Skeletal muscle satellite cell (primary cell): ENCODE results near the gene LIPI.

Experiments
- H3K27me3 ChIP-seq: 2 replicates; pipeline ENCODE4 v1.7.0; 2013; ENCODE audit warnings: low read length; ENCODE audit not compliant: control insufficient read depth, insufficient read depth
- H3K36me3 ChIP-seq: 2 replicates; pipeline ENCODE4 v1.7.0; 2013; ENCODE audit warnings: mild to moderate bottlenecking, control low read depth, low read length; ENCODE audit not compliant: insufficient read depth
- H3K4me1 ChIP-seq: 2 replicates; pipeline ENCODE4 v1.7.0; 2013; ENCODE audit warnings: low read length; ENCODE audit not compliant: control insufficient read depth, insufficient read depth
- H3K4me2 ChIP-seq: 2 replicates; pipeline ENCODE4 v1.7.0; 2013; ENCODE audit warnings: mild to moderate bottlenecking, low read length
- H3K4me3 ChIP-seq: 2 replicates; pipeline ENCODE4 v1.7.0; 2013; ENCODE audit warnings: low read length
- H3K9ac ChIP-seq: 2 replicates; pipeline ENCODE4 v1.7.0; 2013; ENCODE audit warnings: mild to moderate bottlenecking, low read depth, low read length, moderate library complexity
- H3K9me3 ChIP-seq: replicated peaks from 2 replicates; pipeline ENCODE4 v1.7.0; 2013; ENCODE audit warnings: mild to moderate bottlenecking, control low read depth, low read length

Gene LIPI

GRCh38 chr21:14086553-14086952 is 124.2 kb downstream of the LIPI start:
- Histone ChIP-seq H3K9me3 (no peaks in the 10 kb centered on the region), H3K9ac (no peak overlapping the region), H3K4me2 (no peak overlapping the region), H3K36me3 (no peaks in the 10 kb centered on the region), H3K4me1 (no peaks in the 10 kb centered on the region), H3K27me3 (no peaks in the 10 kb centered on the region), H3K4me3 (no peak overlapping the region)

- no peak overlapping the region for H3K9ac ChIP-seq
- no peak overlapping the region for H3K4me3 ChIP-seq
- no peak overlapping the region for H3K4me2 ChIP-seq
- no peaks in the 10 kb centered on the region for H3K27me3 ChIP-seq
- H3K36me3 ChIP-seq = no peaks in the 10 kb centered on the region
- no peaks in the 10 kb centered on the region for H3K4me1 ChIP-seq
- H3K9me3 ChIP-seq = no peaks in the 10 kb centered on the region
Observed at GRCh38 chr21:14084701-14085100, 126.1 kb downstream of the LIPI start.

GRCh38 chr21:14084068-14084501 is 126.7 kb downstream of the LIPI start:
- H3K4me3 ChIP-seq = no peak overlapping the region
- H3K4me1 ChIP-seq = no peaks in the 10 kb centered on the region
- no peaks in the 10 kb centered on the region for H3K27me3 ChIP-seq
- H3K36me3 ChIP-seq = no peaks in the 10 kb centered on the region
- H3K9ac ChIP-seq = no peak overlapping the region
- H3K4me2 ChIP-seq = no peak overlapping the region
- H3K9me3 ChIP-seq = no peaks in the 10 kb centered on the region

- H3K4me2 ChIP-seq = no peak overlapping the region
- no peak overlapping the region for H3K9ac ChIP-seq
- no peaks in the 10 kb centered on the region for H3K4me1 ChIP-seq
- no peaks in the 10 kb centered on the region for H3K36me3 ChIP-seq
- H3K9me3 ChIP-seq = no peaks in the 10 kb centered on the region
- H3K27me3 ChIP-seq = no peaks in the 10 kb centered on the region
- H3K4me3 ChIP-seq = no peak overlapping the region
Observed at GRCh38 chr21:14080764-14081096, 130.0 kb downstream of the LIPI start.

- H3K9me3 ChIP-seq = no peaks in the 10 kb centered on the region
- no peaks in the 10 kb centered on the region for H3K36me3 ChIP-seq
- H3K4me1 ChIP-seq = no peaks in the 10 kb centered on the region
- H3K9ac ChIP-seq = no peak overlapping the region
- no peaks in the 10 kb centered on the region for H3K27me3 ChIP-seq
- no peak overlapping the region for H3K4me3 ChIP-seq
- H3K4me2 ChIP-seq = no peak overlapping the region
Observed at GRCh38 chr21:14080040-14080763, 130.6 kb downstream of the LIPI start.

- Histone ChIP-seq H3K4me1 (no peaks in the 10 kb centered on the region), H3K36me3 (no peaks in the 10 kb centered on the region), H3K27me3 (no peaks in the 10 kb centered on the region), H3K4me3 (no peak overlapping the region), H3K4me2 (no peak overlapping the region), H3K9ac (no peak overlapping the region), H3K9me3 (no peaks in the 10 kb centered on the region)
Observed at GRCh38 chr21:14078746-14079375, 131.9 kb downstream of the LIPI start.

- no peak overlapping the region for H3K4me3 ChIP-seq
- no peak overlapping the region for H3K9ac ChIP-seq
- no peak overlapping the region for H3K4me2 ChIP-seq
- no peaks in the 10 kb centered on the region for H3K36me3 ChIP-seq
- H3K27me3 ChIP-seq = no peaks in the 10 kb centered on the region
- no peaks in the 10 kb centered on the region for H3K9me3 ChIP-seq
- H3K4me1 ChIP-seq = no peaks in the 10 kb centered on the region
Observed at GRCh38 chr21:14076143-14076806, 134.5 kb downstream of the LIPI start.

- H3K4me1 ChIP-seq = no peaks in the 10 kb centered on the region
- H3K4me3 ChIP-seq = no peak overlapping the region
- no peaks in the 10 kb centered on the region for H3K27me3 ChIP-seq
- no peak overlapping the region for H3K9ac ChIP-seq
- H3K4me2 ChIP-seq = no peak overlapping the region
- H3K9me3 ChIP-seq = no peaks in the 10 kb centered on the region
- no peaks in the 10 kb centered on the region for H3K36me3 ChIP-seq
Observed at GRCh38 chr21:14075346-14076142, 135.2 kb downstream of the LIPI start.

- no peaks in the 10 kb centered on the region for H3K4me1 ChIP-seq
- H3K9me3 ChIP-seq = no peaks in the 10 kb centered on the region
- no peaks in the 10 kb centered on the region for H3K36me3 ChIP-seq
- H3K27me3 ChIP-seq = no peaks in the 10 kb centered on the region
- no peak overlapping the region for H3K4me3 ChIP-seq
- H3K4me2 ChIP-seq = no peak overlapping the region
- H3K9ac ChIP-seq = no peak overlapping the region
Observed at GRCh38 chr21:14074177-14074576, 136.6 kb downstream of the LIPI start.

- H3K9me3 ChIP-seq = no peaks in the 10 kb centered on the region
- no peaks in the 10 kb centered on the region for H3K27me3 ChIP-seq
- no peak overlapping the region for H3K9ac ChIP-seq
- H3K4me3 ChIP-seq = no peak overlapping the region
- no peaks in the 10 kb centered on the region for H3K4me1 ChIP-seq
- no peak overlapping the region for H3K4me2 ChIP-seq
- no peaks in the 10 kb centered on the region for H3K36me3 ChIP-seq
Observed at GRCh38 chr21:14073615-14074014, 137.1 kb downstream of the LIPI start.

GRCh38 chr21:14072761-14073535 is 137.8 kb downstream of the LIPI start:
- Histone ChIP-seq H3K9me3 (no peaks in the 10 kb centered on the region), H3K9ac (no peak overlapping the region), H3K4me2 (no peak overlapping the region), H3K36me3 (no peaks in the 10 kb centered on the region), H3K4me1 (no peaks in the 10 kb centered on the region), H3K4me3 (no peak overlapping the region), H3K27me3 (no peaks in the 10 kb centered on the region)
